ENCODE data around the gene FAM204A. TPM values are rescaled to one million over a fixed set of nuclear protein-coding genes. Genes with fewer than 3 reads are reported as not detected.

FAM204A gene
- total RNA-seq, 1 donor from 2014 or later: 60.2 TPM

GRCh38 chr10:118362103-118362502, 20.0 kb upstream of the FAM204A start:
- no peak overlapping the region for H3K4me2 ChIP-seq (ENCODE audit: low read length)
- H3K9me3 ChIP-seq (ENCODE audit: insufficient read depth, low read depth, low read length): no peaks in the 10 kb centered on the region
- H3K4me1 Mint-ChIP-seq (ENCODE audit: low read depth, unreplicated experiment): peaks cover 3% of the 10 kb centered on the region
- H3K4me3 Mint-ChIP-seq (ENCODE audit: unreplicated experiment): no peak overlapping the region
- no peak overlapping the region for H3K4me3 ChIP-seq (ENCODE audit: insufficient read depth, low read depth, low read length)
- DNase-seq (ENCODE audit: low read depth) (no peak), FAIRE-seq (no peak)
- H2AFZ ChIP-seq (ENCODE audit: low read depth, low read length): no peak overlapping the region
- peaks cover 7% of the 10 kb centered on the region for H3K9me3 Mint-ChIP-seq (ENCODE audit: unreplicated experiment)
- no peaks in the 10 kb centered on the region for H3K27me3 ChIP-seq (ENCODE audit: insufficient read depth, low read length)
- no peak overlapping the region for H3K27ac Mint-ChIP-seq (ENCODE audit: unreplicated experiment)
- no peaks in the 10 kb centered on the region for H3K27me3 Mint-ChIP-seq (ENCODE audit: low read depth, unreplicated experiment)
- no peak overlapping the region for H3K27ac ChIP-seq (ENCODE audit: low read depth, low read length)
- H3K79me2 ChIP-seq (ENCODE audit: insufficient read depth, low read length): no peaks in the 10 kb centered on the region
- H4K20me1 ChIP-seq (ENCODE audit: insufficient read depth, low read length): no peaks in the 10 kb centered on the region
- H3K36me3 Mint-ChIP-seq (ENCODE audit: low read depth, unreplicated experiment): no peaks in the 10 kb centered on the region
- no peaks in the 10 kb centered on the region for H3K4me1 ChIP-seq (ENCODE audit: insufficient read depth, low read length)
- no peaks in the 10 kb centered on the region for H3K36me3 ChIP-seq (ENCODE audit: insufficient read depth, low read length)
- TF ChIP-seq, protein P1, sequence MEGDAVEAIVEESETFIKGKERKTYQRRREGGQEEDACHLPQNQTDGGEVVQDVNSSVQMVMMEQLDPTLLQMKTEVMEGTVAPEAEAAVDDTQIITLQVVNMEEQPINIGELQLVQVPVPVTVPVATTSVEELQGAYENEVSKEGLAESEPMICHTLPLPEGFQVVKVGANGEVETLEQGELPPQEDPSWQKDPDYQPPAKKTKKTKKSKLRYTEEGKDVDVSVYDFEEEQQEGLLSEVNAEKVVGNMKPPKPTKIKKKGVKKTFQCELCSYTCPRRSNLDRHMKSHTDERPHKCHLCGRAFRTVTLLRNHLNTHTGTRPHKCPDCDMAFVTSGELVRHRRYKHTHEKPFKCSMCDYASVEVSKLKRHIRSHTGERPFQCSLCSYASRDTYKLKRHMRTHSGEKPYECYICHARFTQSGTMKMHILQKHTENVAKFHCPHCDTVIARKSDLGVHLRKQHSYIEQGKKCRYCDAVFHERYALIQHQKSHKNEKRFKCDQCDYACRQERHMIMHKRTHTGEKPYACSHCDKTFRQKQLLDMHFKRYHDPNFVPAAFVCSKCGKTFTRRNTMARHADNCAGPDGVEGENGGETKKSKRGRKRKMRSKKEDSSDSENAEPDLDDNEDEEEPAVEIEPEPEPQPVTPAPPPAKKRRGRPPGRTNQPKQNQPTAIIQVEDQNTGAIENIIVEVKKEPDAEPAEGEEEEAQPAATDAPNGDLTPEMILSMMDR (IDR thresholded peaks at IDR 0.05; ENCODE audit: insufficient read depth, low read depth, low read length): no peak
- TF ChIP-seq EZH2 (IDR thresholded peaks at IDR 0.05; ENCODE audit: insufficient read depth, low read length): no peak
- no peak overlapping the region for H3K9ac ChIP-seq (ENCODE audit: low read length)

DNA sequence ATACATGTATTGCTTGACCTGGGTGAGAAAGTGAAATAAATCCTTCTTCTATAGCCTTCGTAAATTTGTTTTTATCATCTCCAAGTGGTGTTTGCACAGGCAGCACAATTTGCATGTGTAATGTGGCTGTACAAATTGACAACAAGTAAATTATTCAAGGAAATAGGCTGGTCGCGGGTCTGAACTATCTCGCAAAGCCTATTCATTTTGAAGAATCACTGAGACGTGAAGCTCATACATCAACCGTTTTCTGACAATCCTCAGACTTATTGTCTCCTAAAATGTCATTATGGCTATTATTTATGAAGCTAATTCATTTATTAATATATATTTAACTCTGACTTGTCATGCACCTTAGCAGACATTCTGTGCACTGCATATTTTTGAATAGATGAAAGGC, 16.2 kb upstream of the FAM204A start:
- H3K4me1 ChIP-seq (ENCODE audit: insufficient read depth, low read length): no peaks in the 10 kb centered on the region
- Mint-ChIP-seq H3K4me1 (ENCODE audit: low read depth, unreplicated experiment) (peaks cover 3% of the 10 kb centered on the region), H3K27me3 (ENCODE audit: low read depth, unreplicated experiment) (peaks cover 4% of the 10 kb centered on the region), H3K27ac (ENCODE audit: unreplicated experiment) (no peak overlapping the region), H3K9me3 (ENCODE audit: unreplicated experiment) (no peaks in the 10 kb centered on the region), H3K4me3 (ENCODE audit: unreplicated experiment) (no peak overlapping the region), H3K36me3 (ENCODE audit: low read depth, unreplicated experiment) (peaks cover 2% of the 10 kb centered on the region)
- FAIRE-seq (no peak), DNase-seq (ENCODE audit: low read depth) (no peak)
- TF ChIP-seq, protein P1 (IDR thresholded peaks at IDR 0.05; ENCODE audit: insufficient read depth, low read depth, low read length): no peak
- TF ChIP-seq EZH2 (IDR thresholded peaks at IDR 0.05; ENCODE audit: insufficient read depth, low read length): no peak
- no peak overlapping the region for H2AFZ ChIP-seq (ENCODE audit: low read depth, low read length)
- H3K79me2 ChIP-seq (ENCODE audit: insufficient read depth, low read length): no peaks in the 10 kb centered on the region
- no peak overlapping the region for H3K4me3 ChIP-seq (ENCODE audit: insufficient read depth, low read depth, low read length)
- H3K27me3 ChIP-seq (ENCODE audit: insufficient read depth, low read length): peaks cover 2% of the 10 kb centered on the region
- no peak overlapping the region for H3K9ac ChIP-seq (ENCODE audit: low read length)
- H3K9me3 ChIP-seq (ENCODE audit: insufficient read depth, low read depth, low read length): no peaks in the 10 kb centered on the region
- H3K36me3 ChIP-seq (ENCODE audit: insufficient read depth, low read length): no peaks in the 10 kb centered on the region
- H4K20me1 ChIP-seq (ENCODE audit: insufficient read depth, low read length): no peaks in the 10 kb centered on the region
- no peak overlapping the region for H3K27ac ChIP-seq (ENCODE audit: low read depth, low read length)
- H3K4me2 ChIP-seq (ENCODE audit: low read length): no peak overlapping the region

DNA sequence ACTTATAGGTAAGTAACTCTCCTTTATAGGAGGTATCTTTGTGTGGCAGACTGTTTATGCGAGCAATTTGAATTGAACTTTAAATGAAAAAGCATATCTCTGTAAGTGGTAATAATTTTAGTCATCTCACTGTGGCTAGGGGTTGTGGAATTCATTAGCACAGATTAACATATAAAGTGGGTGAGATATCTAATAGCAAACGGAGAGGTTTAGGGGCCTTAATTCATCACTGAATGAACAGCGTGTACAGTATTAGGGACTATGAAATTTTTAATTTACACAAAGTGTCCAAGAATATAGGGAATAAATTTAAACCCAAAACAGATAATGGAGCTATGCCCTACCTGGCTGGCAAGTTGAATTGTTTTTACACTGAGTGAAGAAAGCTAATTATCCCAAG, 15.7 kb upstream of the FAM204A start:
- peaks cover 2% of the 10 kb centered on the region for H3K27me3 ChIP-seq (ENCODE audit: insufficient read depth, low read length)
- H3K9ac ChIP-seq (ENCODE audit: low read length): no peak overlapping the region
- no peak for FAIRE-seq
- H3K4me2 ChIP-seq (ENCODE audit: low read length): no peak overlapping the region
- no peaks in the 10 kb centered on the region for H3K79me2 ChIP-seq (ENCODE audit: insufficient read depth, low read length)
- no peak overlapping the region for H2AFZ ChIP-seq (ENCODE audit: low read depth, low read length)
- no peaks in the 10 kb centered on the region for H3K36me3 ChIP-seq (ENCODE audit: insufficient read depth, low read length)
- Mint-ChIP-seq H3K4me3 (ENCODE audit: unreplicated experiment) (no peak overlapping the region), H3K36me3 (ENCODE audit: low read depth, unreplicated experiment) (peaks cover 2% of the 10 kb centered on the region), H3K4me1 (ENCODE audit: low read depth, unreplicated experiment) (peaks cover 3% of the 10 kb centered on the region), H3K9me3 (ENCODE audit: unreplicated experiment) (no peaks in the 10 kb centered on the region), H3K27ac (ENCODE audit: unreplicated experiment) (no peak overlapping the region), H3K27me3 (ENCODE audit: low read depth, unreplicated experiment) (peaks cover 4% of the 10 kb centered on the region)
- H3K27ac ChIP-seq (ENCODE audit: low read depth, low read length): no peak overlapping the region
- no peak overlapping the region for H3K4me3 ChIP-seq (ENCODE audit: insufficient read depth, low read depth, low read length)
- TF ChIP-seq, protein P1 (IDR thresholded peaks at IDR 0.05; ENCODE audit: insufficient read depth, low read depth, low read length): no peak
- TF ChIP-seq EZH2 (IDR thresholded peaks at IDR 0.05; ENCODE audit: insufficient read depth, low read length): no peak
- no peaks in the 10 kb centered on the region for H3K4me1 ChIP-seq (ENCODE audit: insufficient read depth, low read length)
- H4K20me1 ChIP-seq (ENCODE audit: insufficient read depth, low read length): no peaks in the 10 kb centered on the region
- H3K9me3 ChIP-seq (ENCODE audit: insufficient read depth, low read depth, low read length): no peaks in the 10 kb centered on the region
- no peak for DNase-seq (ENCODE audit: low read depth)

All from astrocyte (in vitro differentiated cells and primary cell).